ENCODE results near the gene PCDHGB1.
"Not testable (repeated sequence)": the region's sequence is repeated elsewhere in the genome, so short reads cannot be mapped to it uniquely, and the experiment has no call there.

PCDHGB1 gene

DNA sequence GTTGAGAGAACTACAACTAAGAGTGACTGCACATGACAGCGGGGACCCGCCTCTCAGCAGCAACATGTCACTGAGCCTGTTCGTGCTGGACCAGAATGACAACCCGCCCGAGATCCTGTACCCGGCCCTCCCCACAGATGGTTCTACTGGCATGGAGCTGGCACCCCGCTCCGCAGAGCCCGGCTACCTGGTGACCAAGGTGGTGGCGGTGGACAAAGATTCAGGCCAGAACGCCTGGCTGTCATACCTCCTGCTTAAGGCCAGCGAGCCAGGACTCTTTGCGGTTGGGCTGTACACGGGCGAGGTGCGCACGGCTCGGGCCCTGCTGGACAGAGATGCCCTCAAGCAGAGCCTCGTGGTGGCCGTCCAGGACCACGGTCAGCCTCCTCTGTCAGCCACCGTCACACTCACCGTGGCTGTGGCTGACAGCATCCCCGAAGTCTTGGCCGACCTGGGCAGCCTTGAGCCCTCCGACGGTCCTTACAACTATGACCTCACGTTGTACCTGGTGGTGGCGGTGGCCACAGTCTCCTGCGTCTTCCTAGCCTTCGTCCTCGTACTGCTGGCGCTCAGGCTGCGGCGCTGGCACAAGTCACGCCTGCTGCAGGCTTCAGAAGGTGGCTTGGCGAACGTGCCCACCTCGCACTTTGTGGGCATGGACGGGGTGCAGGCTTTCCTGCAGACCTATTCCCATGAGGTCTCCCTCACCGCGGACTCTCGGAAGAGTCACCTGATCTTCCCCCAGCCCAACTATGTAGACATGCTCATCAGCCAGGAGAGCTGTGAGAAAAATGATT lies 34.8 kb downstream of the PCDHGB1 start:
- no peak for DNase-seq

DNA sequence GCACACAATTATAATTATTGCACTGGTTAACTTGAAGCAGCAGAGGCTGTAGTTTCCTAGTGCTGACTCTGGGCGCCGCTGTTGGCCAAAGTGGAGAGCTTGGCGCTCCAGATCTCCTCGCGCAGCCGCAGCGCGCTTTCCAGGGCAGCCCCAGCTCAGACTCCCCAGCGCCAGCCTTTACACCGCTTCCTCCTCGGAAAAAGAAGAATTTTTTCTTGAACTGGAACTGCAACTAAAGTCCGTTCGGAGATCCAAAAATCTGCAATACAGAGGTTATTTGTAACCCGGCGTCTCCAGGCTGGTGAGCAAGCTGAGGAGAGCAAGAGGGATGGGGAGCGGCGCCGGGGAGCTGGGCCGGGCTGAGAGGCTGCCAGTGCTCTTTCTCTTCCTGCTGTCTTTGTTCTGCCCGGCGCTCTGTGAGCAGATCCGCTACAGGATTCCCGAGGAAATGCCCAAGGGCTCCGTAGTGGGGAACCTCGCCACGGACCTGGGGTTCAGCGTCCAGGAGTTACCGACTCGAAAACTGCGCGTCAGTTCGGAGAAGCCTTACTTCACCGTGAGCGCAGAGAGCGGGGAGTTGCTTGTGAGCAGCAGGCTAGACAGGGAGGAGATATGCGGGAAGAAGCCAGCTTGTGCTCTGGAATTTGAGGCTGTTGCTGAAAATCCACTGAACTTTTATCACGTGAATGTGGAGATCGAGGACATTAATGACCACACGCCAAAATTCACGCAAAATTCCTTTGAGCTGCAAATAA lies 37.8 kb downstream of the PCDHGB1 start, which contains the start of gene PCDHGB4:
Gene PCDHGB4 (plus strand): TSS at position 142 of the 755 bp plus-strand sequence. CDS start 187 bp downstream, at position 329.
- peak; percentile 54 for DNase-seq

DNA sequence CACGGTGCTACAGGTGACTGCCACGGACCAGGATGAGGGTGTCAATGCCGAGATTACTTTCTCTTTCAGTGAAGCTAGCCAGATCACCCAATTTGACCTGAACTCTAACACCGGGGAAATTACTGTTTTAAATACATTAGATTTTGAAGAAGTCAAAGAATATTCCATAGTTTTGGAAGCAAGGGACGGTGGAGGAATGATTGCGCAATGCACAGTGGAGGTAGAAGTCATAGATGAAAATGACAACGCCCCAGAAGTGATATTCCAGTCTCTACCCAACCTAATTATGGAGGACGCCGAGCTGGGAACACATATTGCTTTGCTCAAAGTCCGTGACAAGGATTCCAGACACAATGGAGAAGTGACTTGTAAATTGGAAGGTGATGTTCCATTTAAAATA lies 38.8 kb downstream of the PCDHGB1 start:
- DNase-seq, result no peak

DNA sequence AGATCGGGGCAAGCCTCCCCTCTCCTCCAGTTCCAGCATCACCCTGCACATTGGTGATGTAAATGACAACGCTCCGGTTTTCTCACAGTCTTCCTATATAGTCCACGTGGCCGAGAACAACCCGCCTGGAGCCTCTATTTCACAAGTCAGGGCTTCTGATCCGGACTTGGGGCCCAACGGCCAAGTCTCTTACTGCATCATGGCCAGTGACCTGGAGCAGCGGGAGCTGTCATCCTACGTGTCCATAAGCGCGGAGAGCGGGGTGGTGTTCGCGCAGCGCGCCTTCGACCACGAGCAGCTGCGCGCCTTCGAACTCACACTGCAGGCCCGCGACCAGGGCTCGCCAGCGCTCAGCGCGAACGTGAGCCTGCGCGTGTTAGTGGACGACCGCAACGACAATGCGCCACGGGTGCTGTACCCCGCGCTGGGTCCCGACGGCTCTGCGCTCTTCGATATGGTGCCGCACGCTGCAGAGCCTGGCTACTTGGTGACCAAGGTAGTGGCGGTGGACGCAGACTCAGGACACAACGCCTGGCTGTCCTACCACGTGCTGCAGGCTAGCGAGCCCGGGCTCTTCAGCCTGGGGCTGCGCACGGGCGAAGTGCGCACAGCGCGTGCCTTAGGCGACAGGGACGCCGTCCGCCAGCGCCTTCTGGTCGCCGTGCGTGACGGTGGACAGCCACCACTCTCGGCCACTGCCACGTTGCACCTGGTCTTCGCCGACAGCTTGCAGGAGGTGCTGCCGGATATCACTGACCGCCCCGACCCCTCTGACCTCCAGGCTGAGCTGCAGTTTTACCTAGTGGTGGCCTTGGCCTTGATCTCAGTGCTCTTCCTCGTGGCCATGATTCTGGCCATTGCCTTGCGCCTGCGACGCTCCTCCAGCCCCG lies 39.5 kb downstream of the PCDHGB1 start:
- DNase-seq, result no peak

DNA sequence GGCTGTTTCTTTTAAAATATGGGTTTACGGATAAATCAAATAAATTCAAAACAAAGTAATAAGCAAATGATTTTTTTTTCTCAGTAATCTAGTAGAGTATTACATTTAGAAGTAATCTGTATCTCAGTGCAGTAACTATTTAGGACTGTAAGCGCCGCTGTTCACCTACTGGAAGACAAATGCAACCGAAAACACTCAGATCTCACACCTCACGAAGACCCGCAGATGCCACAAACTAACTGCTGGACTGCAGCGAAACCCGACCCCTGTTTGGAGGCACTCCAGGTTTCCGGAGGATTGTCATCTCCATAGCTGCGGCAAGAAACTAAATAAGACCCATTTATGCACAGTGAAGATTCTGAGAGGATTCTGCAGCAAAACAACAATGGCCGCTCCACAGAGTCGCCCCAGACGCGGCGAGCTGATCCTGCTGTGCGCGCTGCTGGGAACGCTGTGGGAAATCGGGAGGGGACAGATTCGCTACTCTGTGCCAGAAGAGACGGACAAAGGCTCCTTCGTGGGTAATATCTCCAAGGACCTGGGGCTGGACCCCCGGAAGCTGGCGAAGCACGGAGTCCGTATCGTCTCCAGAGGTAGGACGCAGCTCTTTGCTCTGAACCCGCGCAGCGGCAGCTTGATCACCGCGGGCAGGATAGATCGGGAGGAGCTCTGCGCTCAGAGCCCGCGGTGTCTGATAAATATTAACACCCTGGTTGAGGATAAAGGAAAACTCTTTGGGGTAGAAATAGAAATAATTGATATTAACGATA lies 42.7 kb downstream of the PCDHGB1 start, which contains the start of gene PCDHGA8:
Gene PCDHGA8 (plus strand): TSS at position 205 of the 770 bp plus-strand sequence. CDS start 181 bp downstream, at position 386.
- peak; percentile 37 for DNase-seq

DNA sequence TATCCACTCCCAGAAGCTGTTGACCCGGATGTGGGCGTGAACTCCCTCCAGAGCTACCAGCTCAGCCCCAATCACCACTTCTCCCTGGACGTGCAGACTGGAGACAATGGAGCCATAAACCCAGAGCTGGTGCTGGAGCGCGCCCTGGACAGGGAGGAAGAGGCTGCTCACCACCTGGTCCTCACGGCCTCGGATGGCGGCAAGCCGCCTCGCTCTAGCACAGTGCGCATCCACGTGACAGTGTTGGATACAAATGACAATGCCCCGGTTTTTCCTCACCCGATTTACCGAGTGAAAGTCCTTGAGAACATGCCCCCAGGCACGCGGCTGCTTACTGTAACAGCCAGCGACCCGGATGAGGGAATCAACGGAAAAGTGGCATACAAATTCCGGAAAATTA lies 43.4 kb downstream of the PCDHGB1 start:
- DNase-seq, result no peak

DNA sequence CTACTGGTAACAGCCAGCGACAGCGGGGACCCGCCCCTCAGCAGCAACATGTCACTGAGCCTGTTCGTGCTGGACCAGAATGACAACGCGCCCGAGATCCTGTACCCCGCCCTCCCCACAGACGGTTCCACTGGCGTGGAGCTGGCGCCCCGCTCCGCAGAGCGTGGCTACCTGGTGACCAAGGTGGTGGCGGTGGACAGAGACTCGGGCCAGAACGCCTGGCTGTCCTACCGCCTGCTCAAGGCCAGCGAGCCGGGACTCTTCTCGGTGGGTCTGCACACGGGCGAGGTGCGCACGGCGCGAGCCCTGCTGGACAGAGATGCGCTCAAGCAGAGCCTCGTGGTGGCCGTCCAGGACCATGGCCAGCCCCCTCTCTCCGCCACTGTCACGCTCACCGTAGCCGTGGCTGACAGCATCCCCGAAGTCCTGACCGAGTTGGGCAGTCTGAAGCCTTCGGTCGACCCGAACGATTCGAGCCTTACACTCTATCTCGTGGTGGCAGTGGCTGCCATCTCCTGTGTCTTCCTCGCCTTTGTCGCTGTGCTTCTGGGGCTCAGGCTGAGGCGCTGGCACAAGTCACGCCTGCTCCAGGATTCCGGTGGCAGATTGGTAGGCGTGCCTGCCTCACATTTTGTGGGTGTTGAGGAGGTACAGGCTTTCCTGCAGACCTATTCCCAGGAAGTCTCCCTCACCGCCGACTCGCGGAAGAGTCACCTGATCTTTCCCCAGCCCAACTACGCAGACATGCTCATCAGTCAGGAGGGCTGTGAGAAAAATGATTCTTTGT lies 44.7 kb downstream of the PCDHGB1 start:
- not testable (repeated sequence) for DNase-seq

DNA sequence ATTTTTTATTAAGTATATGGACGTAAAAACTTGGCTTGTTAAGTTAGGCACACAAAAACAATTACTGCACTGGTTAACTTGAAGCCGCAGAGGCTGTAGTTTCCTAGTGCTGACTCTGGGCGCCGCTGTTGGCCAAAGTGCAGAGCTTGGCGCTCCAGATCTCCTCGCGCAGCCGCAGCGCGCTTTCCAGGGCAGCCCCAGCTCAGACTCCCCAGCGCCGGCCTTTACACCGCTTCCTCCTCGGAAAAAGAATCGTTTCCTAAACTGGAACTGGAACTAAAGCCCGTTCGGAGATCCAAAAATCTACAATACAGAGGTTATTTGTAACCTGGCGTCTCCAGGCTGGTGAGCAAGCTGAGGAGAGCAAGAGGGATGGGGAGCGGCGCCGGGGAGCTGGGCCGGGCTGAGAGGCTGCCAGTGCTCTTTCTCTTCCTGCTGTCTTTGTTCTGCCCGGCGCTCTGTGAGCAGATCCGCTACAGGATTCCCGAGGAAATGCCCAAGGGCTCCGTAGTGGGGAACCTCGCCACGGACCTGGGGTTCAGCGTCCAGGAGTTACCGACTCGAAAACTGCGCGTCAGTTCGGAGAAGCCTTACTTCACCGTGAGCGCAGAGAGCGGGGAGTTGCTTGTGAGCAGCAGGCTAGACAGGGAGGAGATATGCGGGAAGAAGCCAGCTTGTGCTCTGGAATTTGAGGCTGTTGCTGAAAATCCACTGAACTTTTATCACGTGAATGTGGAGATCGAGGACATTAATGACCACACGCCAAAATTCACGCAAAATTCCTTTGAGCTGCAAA lies 48.1 kb downstream of the PCDHGB1 start, which contains the start of gene PCDHGB5:
Gene PCDHGB5 (plus strand): TSS at position 192 of the 796 bp plus-strand sequence. CDS start 181 bp downstream, at position 373.
- DNase-seq, result peak; percentile 60

DNA sequence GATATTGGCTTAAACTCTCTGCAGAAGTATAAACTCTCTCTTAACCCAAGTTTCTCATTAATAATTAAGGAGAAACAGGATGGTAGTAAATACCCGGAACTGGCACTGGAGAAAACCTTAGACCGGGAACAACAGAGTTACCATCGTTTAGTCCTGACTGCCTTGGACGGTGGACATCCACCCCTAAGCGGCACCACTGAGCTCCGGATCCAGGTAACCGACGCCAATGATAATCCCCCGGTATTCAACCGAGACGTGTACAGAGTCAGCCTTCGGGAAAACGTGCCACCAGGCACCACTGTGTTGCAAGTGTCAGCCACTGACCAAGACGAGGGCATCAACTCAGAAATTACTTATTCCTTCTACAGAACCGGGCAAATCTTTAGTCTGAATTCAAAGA lies 48.7 kb downstream of the PCDHGB1 start:
- no peak for DNase-seq

DNA sequence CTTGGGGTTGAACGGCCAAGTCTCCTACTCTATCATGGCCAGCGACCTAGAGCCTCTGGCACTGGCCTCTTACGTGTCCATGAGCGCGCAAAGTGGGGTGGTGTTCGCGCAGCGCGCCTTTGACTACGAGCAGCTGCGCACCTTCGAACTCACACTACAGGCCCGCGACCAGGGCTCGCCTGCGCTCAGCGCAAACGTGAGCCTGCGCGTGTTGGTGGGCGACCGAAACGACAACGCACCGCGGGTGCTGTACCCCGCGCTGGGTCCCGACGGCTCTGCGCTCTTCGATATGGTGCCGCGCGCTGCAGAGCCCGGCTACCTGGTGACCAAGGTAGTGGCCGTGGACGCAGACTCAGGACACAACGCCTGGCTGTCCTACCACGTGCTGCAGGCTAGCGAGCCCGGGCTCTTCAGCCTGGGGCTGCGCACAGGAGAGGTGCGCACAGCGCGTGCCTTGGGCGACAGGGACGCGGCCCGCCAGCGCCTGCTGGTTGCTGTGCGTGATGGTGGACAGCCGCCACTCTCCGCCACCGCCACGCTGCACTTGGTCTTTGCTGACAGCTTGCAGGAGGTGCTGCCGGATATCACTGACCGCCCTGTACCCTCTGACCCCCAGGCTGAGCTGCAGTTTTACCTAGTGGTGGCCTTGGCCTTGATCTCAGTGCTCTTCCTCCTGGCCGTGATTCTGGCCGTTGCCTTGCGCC lies 49.8 kb downstream of the PCDHGB1 start:
- no peak for DNase-seq

All from fibroblast of skin of abdomen (primary cell).